Measurements from ENCODE around the gene GALNT2. TPM values are rescaled to one million over a fixed set of nuclear protein-coding genes. Genes with fewer than 3 reads are reported as not detected.

The GALNT2 gene
- 10 to 100 TPM; 59.2 to 77.0 (median 69.3) TPM for polyA plus RNA-seq (ENCODE audit: insufficient read length in 10 of 10)
- long read RNA-seq, donor 1, full-length matches to known transcripts, result 15 of 26 reads
- long read RNA-seq, donor 1, partial matches to known transcripts, result 11 of 26 reads
- long read RNA-seq, donor 1, other reads (novel, unspliced or antisense), result 0 of 26 reads
- long read RNA-seq, donor 2, full-length matches to known transcripts, result 11 of 16 reads
- long read RNA-seq, donor 2, partial matches to known transcripts, result 5 of 16 reads
- long read RNA-seq, donor 2, other reads (novel, unspliced or antisense), result 0 of 16 reads
- long read RNA-seq, donor 3, result 0 reads
- long read RNA-seq, donor 4, full-length matches to known transcripts, result 6 of 33 reads
- long read RNA-seq, donor 4, partial matches to known transcripts, result 27 of 33 reads
- long read RNA-seq, donor 4, other reads (novel, unspliced or antisense), result 0 of 33 reads
- long read RNA-seq, donor 5, full-length matches to known transcripts, result 14 of 40 reads
- long read RNA-seq, donor 5, partial matches to known transcripts, result 26 of 40 reads
- long read RNA-seq, donor 5, other reads (novel, unspliced or antisense), result 0 of 40 reads
- long read RNA-seq, donor 6, full-length matches to known transcripts, result 22 of 44 reads
- long read RNA-seq, donor 6, partial matches to known transcripts, result 22 of 44 reads
- long read RNA-seq, donor 6, other reads (novel, unspliced or antisense), result 0 of 44 reads
- long read RNA-seq, donor 7, full-length matches to known transcripts, result 11 of 47 reads
- long read RNA-seq, donor 7, partial matches to known transcripts, result 36 of 47 reads
- long read RNA-seq, donor 7, other reads (novel, unspliced or antisense), result 0 of 47 reads
- long read RNA-seq, donor 8, full-length matches to known transcripts, result 5 of 15 reads
- long read RNA-seq, donor 8, partial matches to known transcripts, result 10 of 15 reads
- long read RNA-seq, donor 8, other reads (novel, unspliced or antisense), result 0 of 15 reads
- long read RNA-seq, donor 9, full-length matches to known transcripts, result 1 of 1 reads
- long read RNA-seq, donor 9, partial matches to known transcripts, result 0 of 1 reads
- long read RNA-seq, donor 9, other reads (novel, unspliced or antisense), result 0 of 1 reads

DNA sequence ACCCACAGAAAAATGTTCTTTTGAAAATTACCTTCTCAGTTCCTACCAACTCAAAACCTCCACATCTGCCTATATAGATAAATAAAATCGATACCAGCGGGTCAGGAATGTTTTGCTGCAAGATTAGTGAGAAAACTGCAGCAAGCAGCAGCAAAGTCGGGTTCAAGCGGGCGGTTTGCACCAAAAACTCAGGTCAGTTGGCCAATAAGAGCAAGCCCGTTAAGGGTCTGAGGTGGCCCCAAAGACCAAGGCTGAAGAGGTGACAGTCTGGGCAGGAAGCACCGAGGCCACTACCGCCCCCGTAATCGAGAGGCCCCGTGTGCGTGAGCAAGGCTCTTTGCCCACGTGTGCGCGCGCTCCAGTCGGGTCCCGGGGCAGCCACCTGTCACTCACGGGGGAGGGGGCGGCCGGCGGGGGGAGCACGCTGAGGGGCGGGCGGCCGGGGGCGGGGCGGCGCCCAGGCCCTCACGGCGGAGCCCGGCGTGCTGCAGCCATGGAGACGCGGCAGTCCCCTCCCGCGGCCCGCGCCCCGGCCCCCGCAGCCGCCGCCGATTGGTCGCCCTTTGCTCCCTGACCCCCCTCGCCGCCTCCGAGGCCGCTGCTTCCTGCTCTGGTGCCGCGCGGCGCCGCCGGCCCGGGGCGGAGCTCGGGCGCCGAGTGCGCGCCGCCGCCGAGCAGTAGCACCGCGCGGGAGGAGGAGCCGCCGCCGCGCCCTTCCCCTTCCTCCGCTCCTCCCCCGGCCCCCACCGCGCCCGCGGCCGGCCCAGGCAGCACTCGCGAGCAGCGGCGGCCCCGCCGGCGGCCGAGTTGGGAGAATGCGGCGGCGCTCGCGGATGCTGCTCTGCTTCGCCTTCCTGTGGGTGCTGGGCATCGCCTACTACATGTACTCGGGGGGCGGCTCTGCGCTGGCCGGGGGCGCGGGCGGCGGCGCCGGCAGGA lies at the start of gene GALNT2:
Gene GALNT2 (plus strand): TSS at position 773 of the 939 bp plus-strand sequence. CDS start 43 bp downstream, at position 816.
- DNase-seq, result peak; percentile 89 to 95 (median 90)

DNA sequence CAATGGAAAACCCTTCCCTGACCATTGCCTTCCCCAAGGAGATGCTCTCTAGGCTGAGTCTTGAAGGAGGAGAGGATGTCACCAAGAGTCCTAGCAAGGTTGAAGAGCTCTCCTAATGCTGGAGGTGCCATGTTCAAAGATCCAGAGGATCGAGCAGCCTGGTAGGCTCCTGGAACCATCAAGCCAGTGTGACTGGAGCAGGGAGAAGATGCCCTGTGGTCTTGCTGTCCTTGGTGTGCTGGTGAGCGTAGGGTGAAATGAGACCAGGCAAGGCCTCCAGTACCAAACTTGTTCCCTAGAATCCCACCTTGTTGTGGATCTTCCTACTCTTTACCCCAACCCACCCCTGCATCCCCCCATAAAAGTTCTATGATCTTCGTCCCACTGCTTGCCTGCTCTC lies 46.6 kb upstream of the GALNT2 start:
- no peak for DNase-seq

DNA sequence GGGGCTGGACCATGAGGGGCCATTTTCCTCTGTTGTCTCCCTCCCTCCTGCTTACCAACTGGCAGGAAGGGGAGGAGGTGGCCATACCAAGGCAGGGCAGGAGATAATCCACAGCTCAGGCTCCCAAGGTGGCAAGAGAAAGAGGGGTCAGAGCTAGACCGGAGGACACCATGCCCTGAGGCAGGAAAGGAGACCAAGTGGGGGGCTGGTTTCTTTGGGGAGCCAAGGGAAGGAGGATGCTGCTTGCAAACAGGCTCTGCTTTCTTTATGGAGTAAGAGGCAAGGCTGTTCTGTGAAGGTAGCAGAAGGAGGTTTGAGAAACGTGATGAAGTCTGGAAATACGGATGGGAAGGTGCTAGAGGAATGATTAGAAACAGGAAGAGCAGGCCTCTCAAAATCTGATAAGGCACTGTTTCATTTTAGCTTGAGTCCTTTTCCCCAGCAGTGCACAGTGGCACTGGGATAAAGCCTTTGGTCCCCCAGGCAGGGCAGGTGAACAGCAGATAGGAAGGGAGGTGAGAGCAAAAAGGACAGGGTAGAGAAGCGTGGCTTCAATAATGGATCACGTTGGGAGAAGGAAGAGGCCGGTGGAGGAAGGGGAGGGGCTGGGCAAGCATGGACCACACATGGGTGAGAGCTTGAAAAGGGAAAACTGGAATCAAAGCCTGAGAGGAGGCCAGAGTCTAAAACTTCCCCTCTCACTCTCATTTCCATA lies 44.2 kb upstream of the GALNT2 start:
- no peak for DNase-seq

- no peak for DNase-seq
These were observed 41.4 kb upstream of the GALNT2 start for GRCh38 chr1:230025686-230026085.

DNA sequence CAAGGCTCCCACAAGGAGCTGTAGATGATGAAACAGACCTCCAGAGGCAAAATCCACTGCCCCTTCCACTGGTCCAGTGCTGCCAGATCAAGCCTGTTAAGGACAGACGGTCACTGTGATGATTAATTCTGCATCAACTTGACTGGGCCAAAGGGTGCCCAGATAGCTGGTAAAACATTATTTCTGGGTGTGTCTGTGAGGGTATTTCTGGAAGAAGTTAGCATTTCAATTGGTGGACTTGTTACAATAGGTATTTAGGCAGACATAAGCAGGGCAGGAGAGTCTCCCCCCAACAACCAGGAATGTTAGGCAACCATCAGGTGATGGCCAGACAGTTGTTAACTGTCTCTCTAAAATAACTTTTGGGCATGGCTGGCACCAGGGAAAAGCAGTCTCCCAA lies 40.9 kb upstream of the GALNT2 start:
- no peak for DNase-seq

DNA sequence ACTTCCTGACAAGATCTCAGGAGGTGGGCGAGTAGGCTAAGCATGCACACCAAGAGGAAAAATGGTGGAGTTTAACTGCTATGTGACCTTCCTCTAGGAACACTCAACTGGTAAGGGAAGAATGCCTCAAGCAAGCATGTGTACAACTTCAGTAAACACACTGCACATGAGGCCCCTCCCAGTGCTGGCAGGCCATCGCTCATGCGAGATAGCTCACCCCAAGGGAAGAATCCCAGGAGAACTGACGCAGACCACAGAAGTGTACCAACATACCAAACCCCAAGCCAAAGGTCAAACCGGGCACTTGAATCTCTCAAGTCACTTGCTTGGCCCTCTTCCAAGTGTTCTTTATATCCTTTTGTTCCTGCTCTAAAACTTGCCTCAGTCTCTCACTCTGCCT lies 40.5 kb upstream of the GALNT2 start:
- no peak for DNase-seq

- no peak for DNase-seq
These were observed 38.3 kb upstream of the GALNT2 start for GRCh38 chr1:230028602-230029223.

DNA sequence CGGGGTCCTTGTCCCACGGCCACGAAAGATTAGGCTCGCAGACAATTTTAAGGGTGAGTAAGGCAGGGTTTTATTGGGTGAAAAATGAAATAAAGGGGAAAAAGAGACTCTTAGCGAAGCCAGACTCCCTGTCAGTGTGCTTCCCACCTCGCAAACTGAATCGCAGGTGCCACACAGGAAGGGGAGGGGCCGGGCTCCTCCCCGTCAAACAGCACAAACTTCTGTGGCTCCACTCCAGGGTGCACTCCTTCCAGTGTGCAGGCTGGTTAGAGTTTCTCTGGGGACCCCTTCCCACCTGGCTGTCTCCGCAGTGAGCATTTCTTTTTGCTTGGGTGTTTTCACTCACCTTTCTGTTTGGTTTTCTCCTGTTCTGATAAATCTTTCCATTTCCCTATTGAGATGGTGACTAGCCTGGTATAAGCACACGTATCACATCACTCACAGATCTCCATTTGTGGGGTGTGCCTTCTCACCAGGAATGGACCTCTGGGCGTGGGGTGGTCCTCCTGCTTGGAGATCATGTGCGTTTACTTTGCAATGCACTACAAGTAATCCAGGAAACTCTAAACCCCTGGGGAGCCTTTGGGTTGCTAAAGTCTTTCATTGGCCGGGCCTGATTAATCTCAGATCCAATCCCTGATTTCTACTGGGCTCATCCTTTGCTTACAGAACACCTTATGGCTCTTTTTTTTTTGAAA lies 37.6 kb upstream of the GALNT2 start:
- no peak for DNase-seq

GRCh38 chr1:230030122-230030821 lies 36.8 kb upstream of the GALNT2 start:
- no peak for DNase-seq

GRCh38 chr1:230031131-230031530 lies 35.9 kb upstream of the GALNT2 start:
- no peak for DNase-seq

DNA sequence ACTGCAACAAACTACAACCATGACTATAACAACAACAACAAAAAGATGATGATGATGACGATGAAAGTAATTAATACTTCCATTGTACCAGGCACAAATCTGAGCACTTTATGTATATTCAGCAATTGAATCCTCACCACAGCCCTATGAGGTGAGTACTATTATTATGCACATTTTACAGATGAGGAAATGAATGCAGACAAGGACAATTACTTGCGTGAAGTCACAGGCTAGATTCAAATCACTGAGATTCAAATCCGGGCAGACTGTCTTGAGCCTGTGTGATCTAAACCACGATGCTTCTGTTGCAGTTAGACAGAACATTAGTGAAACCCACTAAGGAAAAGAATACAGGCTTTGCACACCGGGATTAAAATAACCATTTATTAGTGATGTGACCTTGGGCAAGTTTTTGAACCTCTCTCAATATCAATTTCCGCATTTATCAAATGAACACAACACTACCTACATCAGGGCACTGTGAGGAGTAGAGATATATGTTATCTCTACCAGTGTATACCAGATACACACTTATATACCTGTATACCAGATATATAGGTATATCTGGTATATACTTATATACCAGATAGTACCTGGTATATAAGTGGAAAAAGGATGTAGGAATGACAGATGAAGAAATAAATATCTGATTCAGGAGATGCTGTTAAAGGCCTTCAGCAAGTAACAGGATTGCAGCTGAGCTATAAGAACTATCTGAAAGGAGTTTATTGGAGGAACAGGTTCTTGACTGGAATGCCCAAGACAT lies 34.3 kb upstream of the GALNT2 start:
- no peak for DNase-seq

DNA sequence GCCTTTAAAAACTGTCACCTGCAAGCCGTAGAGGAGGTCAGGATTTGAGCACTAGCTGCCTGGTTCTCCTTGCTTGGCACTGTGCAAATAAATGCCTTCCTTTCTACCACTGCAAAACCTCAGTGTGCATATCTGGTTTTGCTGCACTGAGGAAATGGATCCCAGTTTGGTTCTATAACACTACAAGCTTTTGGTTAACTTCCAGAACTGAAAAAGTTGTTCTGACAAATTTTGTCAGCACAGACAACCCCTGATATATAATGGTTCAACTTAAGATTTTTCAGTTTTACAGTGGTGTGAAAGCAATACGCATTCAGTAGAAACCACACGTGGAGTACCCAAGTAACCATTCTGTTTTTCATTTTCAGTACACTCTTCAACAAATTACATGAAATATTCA lies 29.8 kb upstream of the GALNT2 start:
- DNase-seq, result no peak

GRCh38 chr1:230040440-230040839 lies 26.6 kb upstream of the GALNT2 start:
- DNase-seq, result no peak

DNA sequence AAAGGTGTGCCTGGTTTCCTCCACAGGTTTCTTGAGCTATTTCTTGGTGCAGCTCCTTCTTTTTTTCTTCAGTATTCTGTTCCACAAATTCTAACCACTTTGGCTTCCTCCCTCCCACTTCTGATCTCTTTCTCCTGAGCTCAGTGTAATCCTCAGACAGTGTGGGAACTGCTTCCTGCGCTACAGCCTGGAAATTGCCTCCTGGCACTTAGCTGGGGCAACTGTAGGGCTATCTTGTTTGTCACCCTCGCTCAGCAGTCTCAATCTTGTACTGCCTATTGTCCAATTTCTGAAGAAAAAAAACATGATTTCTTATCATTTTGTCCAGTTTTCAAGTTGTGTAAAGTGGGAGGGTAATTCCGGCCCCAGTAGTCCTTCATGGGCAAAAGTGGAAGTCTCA lies 24.0 kb upstream of the GALNT2 start:
- DNase-seq, result no peak

GRCh38 chr1:230044729-230045128 lies 22.3 kb upstream of the GALNT2 start:
- DNase-seq, result no peak

- DNase-seq, result no peak
These were observed 19.7 kb upstream of the GALNT2 start for GRCh38 chr1:230047114-230047865.

GRCh38 chr1:230048322-230048721 lies 18.7 kb upstream of the GALNT2 start:
- DNase-seq, result no peak
